Testis (tissue), 3 donors: ENCODE results near the gene LIPA. TPM values are rescaled to one million over a fixed set of nuclear protein-coding genes. Genes with fewer than 3 reads are reported as not detected.
"Not testable (repeated sequence)": the region's sequence is repeated elsewhere in the genome, so short reads cannot be mapped to it uniquely, and the experiment has no call there.

Experiments used
- DNase-seq: peaks from one replicate; pipeline ENCODE4 v3.0.0-alpha.2; 2019
- H3K27ac ChIP-seq, 2 donors: fragments of 200-600 bp; sonication (generic); one replicate each; pipeline ENCODE4 v1.5.1; 2019
- H3K27me3 ChIP-seq: fragments of 200-600 bp; sonication (generic); one replicate; pipeline ENCODE4 v1.5.1; 2019
- H3K36me3 ChIP-seq: fragments of 200-600 bp; sonication (generic); one replicate; pipeline ENCODE4 v1.5.1; 2017; ENCODE audit warnings: low read depth; ENCODE audit errors: missing control alignments
- H3K4me1 ChIP-seq: fragments of 200-600 bp; sonication (generic); one replicate; pipeline ENCODE4 v1.5.1; 2019
- H3K4me3 ChIP-seq, 2 donors: fragments of 200-600 bp; sonication (generic); one replicate each; pipeline ENCODE4 v1.5.1; 2017 to 2019
- H3K9me3 ChIP-seq: fragments of 200-600 bp; sonication (generic); one replicate; pipeline ENCODE4 v1.5.1; 2017
- CTCF ChIP-seq, 3 experiments: fragments of 450-650 bp in 2 of 3; fragments of 200-600 bp in 1 of 3; sonication (generic) in 1 of 3; IDR thresholded peaks; one replicate each; pipeline ENCODE4 v1.5.1; 2016 to 2019; ENCODE audit warnings: antibody characterized with exemption in 3 of 3, mild to moderate bottlenecking in 2 of 3, moderate library complexity in 1 of 3
- POLR2A ChIP-seq: fragments of 450-650 bp; IDR thresholded peaks from one replicate; pipeline ENCODE4 v1.6.1; 2017; ENCODE audit warnings: antibody characterized with exemption, mild to moderate bottlenecking, moderate library complexity
- WGBS, 2 donors: methylation state at CpG; one replicate each; pipeline ENCODE4 v1.1.5; 2018; 5-methylcytosine and 5-hydroxymethylcytosine counted together
- intact Hi-C: fragments of 100-400 bp; cut with DNase I; formaldehyde crosslinking; loops from one replicate; pipeline ENCODE4 v1.15.1; 2023; ENCODE audit warnings: low total_unique reads
- polyA plus RNA-seq: library from polyadenylated mRNA; stranded (reverse); fragments of 350-450 nt; fragmentation: Illumina TruSeq; extraction: RNeasy Lipid Tissue Mini Kit (QIAGEN cat#74804); gene quantifications from one replicate; pipeline ENCODE4 v1.2.3, GENCODE V29; 2014; ENCODE audit warnings: low read depth, low replicate concordance; ENCODE audit not compliant: insufficient read depth
- total RNA-seq, 2 donors: library from RNA; depleted of rRNA; stranded (reverse); fragments of >200 nt; gene quantifications; one replicate each; pipeline ENCODE4 v1.2.3, GENCODE V29; 2016

LIPA gene
- total and polyA plus RNA-seq, 3 donors from 2014 or later, result 13.3 to 32.3 (median 13.9) TPM

- Histone ChIP-seq H3K4me3 (peak overlapping the region; percentile 75 to 95), H3K27ac (peak overlapping the region in 1 of 2 donors; percentile 59)
- intact Hi-C loops, result no loop called here
Observed at GRCh38 chr10:89252225-89252585, 630 bp upstream of the LIPA start.

GRCh38 chr10:89250865-89251408, 638 bp downstream of the LIPA start:
- Histone ChIP-seq H3K27me3 (no peaks in the 10 kb centered on the region), H3K36me3 (no peaks in the 10 kb centered on the region), H3K4me3 (peak overlapping the region; percentile 75 to 95), H3K9me3 (no peaks in the 10 kb centered on the region), H3K27ac (peak overlapping the region in 1 of 2 donors; percentile 41), H3K4me1 (peaks cover 5% of the 10 kb centered on the region)
- 16 to 19% methylated on average over 9 to 13 of the region's 13 CpGs for WGBS, 2 donors
- TF ChIP-seq CTCF (IDR thresholded peaks at IDR 0.05) (no peak), POLR2A (no peak)
- no peak for DNase-seq
- intact Hi-C loops, result no loop called here

More at GRCh38 chr10:89252225-89252585, 630 bp upstream of the LIPA start:
- Histone ChIP-seq H3K9me3 (no peaks in the 10 kb centered on the region), H3K27me3 (no peaks in the 10 kb centered on the region), H3K36me3 (no peaks in the 10 kb centered on the region), H3K4me1 (peaks cover 5% of the 10 kb centered on the region)
- TF ChIP-seq CTCF (IDR thresholded peaks at IDR 0.05) (no peak), POLR2A (no peak)
- WGBS, 2 donors, result 88 to 89% methylated on average over 2 of the region's 2 CpGs
- no peak for DNase-seq

- Histone ChIP-seq H3K27me3 (no peaks in the 10 kb centered on the region), H3K4me3 (no peak overlapping the region), H3K36me3 (no peaks in the 10 kb centered on the region), H3K27ac (no peak overlapping the region), H3K9me3 (no peaks in the 10 kb centered on the region), H3K4me1 (peaks cover 5% of the 10 kb centered on the region)
- no peak for TF ChIP-seq CTCF (IDR thresholded peaks at IDR 0.05)
- TF ChIP-seq POLR2A, result no peak
- WGBS, 2 donors, result 56 to 64% methylated on average over 3 of the region's 3 CpGs
- intact Hi-C loops, result no loop called here
- no peak for DNase-seq
Observed at GRCh38 chr10:89248990-89249389, 2.6 kb downstream of the LIPA start.

GRCh38 chr10:89247623-89248022, 4.0 kb downstream of the LIPA start:
- H3K27me3 ChIP-seq, H3K4me1 ChIP-seq, H3K36me3 ChIP-seq, intact Hi-C loops, H3K27ac ChIP-seq, DNase-seq, H3K9me3 ChIP-seq, H3K4me3 ChIP-seq: not testable (repeated sequence)
- WGBS, 2 donors, result 75 to 82% methylated on average over 2 of the region's 2 CpGs

- no peaks in the 10 kb centered on the region for H3K36me3 ChIP-seq
- peaks cover 1% of the 10 kb centered on the region for H3K4me1 ChIP-seq
- no peak for DNase-seq
- intact Hi-C loops, result no loop called here
- H3K4me3 ChIP-seq, result no peak overlapping the region
- H3K27me3 ChIP-seq, result no peaks in the 10 kb centered on the region
- 78 to 83% methylated on average over 4 of the region's 4 CpGs for WGBS, 2 donors
- H3K27ac ChIP-seq, result no peak overlapping the region
- H3K9me3 ChIP-seq, result no peaks in the 10 kb centered on the region
- no peak for TF ChIP-seq CTCF (IDR thresholded peaks at IDR 0.05)
- no peak for TF ChIP-seq POLR2A
Observed at GRCh38 chr10:89245802-89246201, 5.8 kb downstream of the LIPA start.
